ENCODE data around the gene ZACN.

- TF ChIP-seq, protein P1, sequence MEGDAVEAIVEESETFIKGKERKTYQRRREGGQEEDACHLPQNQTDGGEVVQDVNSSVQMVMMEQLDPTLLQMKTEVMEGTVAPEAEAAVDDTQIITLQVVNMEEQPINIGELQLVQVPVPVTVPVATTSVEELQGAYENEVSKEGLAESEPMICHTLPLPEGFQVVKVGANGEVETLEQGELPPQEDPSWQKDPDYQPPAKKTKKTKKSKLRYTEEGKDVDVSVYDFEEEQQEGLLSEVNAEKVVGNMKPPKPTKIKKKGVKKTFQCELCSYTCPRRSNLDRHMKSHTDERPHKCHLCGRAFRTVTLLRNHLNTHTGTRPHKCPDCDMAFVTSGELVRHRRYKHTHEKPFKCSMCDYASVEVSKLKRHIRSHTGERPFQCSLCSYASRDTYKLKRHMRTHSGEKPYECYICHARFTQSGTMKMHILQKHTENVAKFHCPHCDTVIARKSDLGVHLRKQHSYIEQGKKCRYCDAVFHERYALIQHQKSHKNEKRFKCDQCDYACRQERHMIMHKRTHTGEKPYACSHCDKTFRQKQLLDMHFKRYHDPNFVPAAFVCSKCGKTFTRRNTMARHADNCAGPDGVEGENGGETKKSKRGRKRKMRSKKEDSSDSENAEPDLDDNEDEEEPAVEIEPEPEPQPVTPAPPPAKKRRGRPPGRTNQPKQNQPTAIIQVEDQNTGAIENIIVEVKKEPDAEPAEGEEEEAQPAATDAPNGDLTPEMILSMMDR (IDR thresholded peaks at IDR 0.05): no peak
- no peak for TF ChIP-seq POLR2A (IDR thresholded peaks at IDR 0.05)
These were observed 563 bp downstream of the ZACN start for GRCh38 chr17:76079535-76079955.
